HG03025 (cell line): ENCODE data around the gene NKX6-2.
"Not testable (repeated sequence)": the region's sequence is repeated elsewhere in the genome, so short reads cannot be mapped to it uniquely, and the experiment has no call there.

ENCODE experiments used
- ATAC-seq: cut with Tn5 transposase; IDR thresholded peaks from one replicate; pipeline ENCODE4 v1.9.1; 2021; ENCODE audit warnings: mild to moderate bottlenecking, moderate library complexity; ENCODE audit not compliant: unreplicated experiment, low FRiP score

Gene NKX6-2

GRCh38 chr10:132743196-132743924 lies 42.6 kb downstream of the NKX6-2 start:
- ATAC-seq, result not testable (repeated sequence)

- ATAC-seq, result no peak
Measured at GRCh38 chr10:132742837-132743194, 43.1 kb downstream of the NKX6-2 start.

- no peak for ATAC-seq
Measured at GRCh38 chr10:132742167-132742836, 43.6 kb downstream of the NKX6-2 start.

GRCh38 chr10:132740588-132740987 lies 45.4 kb downstream of the NKX6-2 start:
- no peak for ATAC-seq

GRCh38 chr10:132739225-132739613 lies 46.7 kb downstream of the NKX6-2 start:
- no peak for ATAC-seq

- ATAC-seq, result no peak
Measured at GRCh38 chr10:132738454-132739224, 47.3 kb downstream of the NKX6-2 start.

GRCh38 chr10:132737390-132738048 lies 48.4 kb downstream of the NKX6-2 start:
- no peak for ATAC-seq

GRCh38 chr10:132735923-132736391 lies 50.0 kb downstream of the NKX6-2 start:
- ATAC-seq, result no peak

GRCh38 chr10:132735341-132735775 lies 50.6 kb downstream of the NKX6-2 start:
- ATAC-seq, result no peak

GRCh38 chr10:132733926-132734325 lies 52.0 kb downstream of the NKX6-2 start:
- no peak for ATAC-seq
